Uterus (tissue), 2 donors: ENCODE results near the gene ATP1A2.

Experiments
- CTCF ChIP-seq, 4 experiments: fragments of 200-600 bp in 2 of 4; fragments of 450-650 bp in 2 of 4; sonication (generic) in 2 of 4; IDR thresholded peaks; one replicate each; pipeline ENCODE4 v1.5.1; 2016 to 2019; ENCODE audit warnings: antibody characterized with exemption in 4 of 4, mild to moderate bottlenecking in 2 of 4, moderate library complexity in 1 of 4
- POLR2A ChIP-seq, 2 donors: fragments of 450-650 bp; IDR thresholded peaks; one replicate each; pipeline ENCODE4 v1.6.1; 2016; ENCODE audit warnings: antibody characterized with exemption in 2 of 2, mild to moderate bottlenecking in 1 of 2, moderate library complexity in 1 of 2

GRCh38 chr1:160115545-160116282 lies at the start of gene ATP1A2:
- TF ChIP-seq CTCF (IDR thresholded peaks at IDR 0.05) (no peak), POLR2A (IDR thresholded peaks at IDR 0.05) (no peak)
